OCI-LY1 (cell line): ENCODE data around the gene SNAI3.

Source experiments
- CTCF ChIP-seq: fragments of 200-600 bp; sonication (generic), shearing (Covaris generic); IDR thresholded peaks from 2 replicates; pipeline ENCODE4 v1.5.1; 2017; ENCODE audit warnings: mild to moderate bottlenecking, antibody characterized with exemption, low read length, moderate library complexity, mixed read lengths
- EZH2 ChIP-seq: fragments of 200-600 bp; sonication (generic), shearing (Covaris generic); IDR thresholded peaks from 2 replicates; pipeline ENCODE4 v1.8.0; 2017; ENCODE audit warnings: borderline replicate concordance, mixed run types, mild to moderate bottlenecking, antibody characterized with exemption, low read length, moderate library complexity, mixed read lengths

GRCh38 chr16:88655733-88656281 is 30.5 kb downstream of the SNAI3 start:
- TF ChIP-seq CTCF (no peak), EZH2 (no peak)
